ENCODE results near the gene DPYSL4. TPM values are rescaled to one million over a fixed set of nuclear protein-coding genes. Genes with fewer than 3 reads are reported as not detected.

DPYSL4 gene
- total RNA-seq, 1 donor from 2014 or later, result 6.1 TPM

DNA sequence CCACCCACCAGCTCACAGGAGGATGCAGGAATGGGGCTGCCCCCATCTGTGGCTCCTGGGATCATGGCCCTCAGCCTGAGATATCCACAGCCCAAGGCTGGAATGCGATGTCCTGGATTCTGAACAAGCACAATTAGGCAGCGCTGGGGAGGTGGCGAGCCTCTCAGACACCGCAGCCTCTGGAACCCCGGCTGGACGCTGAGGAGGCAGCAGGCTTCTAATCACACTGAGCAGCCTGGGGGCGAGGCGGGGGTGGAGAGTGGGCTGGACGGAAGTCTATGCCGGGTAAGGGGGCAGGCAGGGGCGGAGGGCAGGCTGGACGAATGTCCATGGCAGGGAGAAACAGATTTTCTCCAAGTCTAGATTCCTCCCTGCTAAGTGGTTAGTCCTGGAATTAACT is 56.4 kb downstream of the DPYSL4 start:
- DNase-seq, result no peak

- no peak for DNase-seq
These were observed 56.9 kb downstream of the DPYSL4 start for GRCh38 chr10:132243626-132244025.

DNA sequence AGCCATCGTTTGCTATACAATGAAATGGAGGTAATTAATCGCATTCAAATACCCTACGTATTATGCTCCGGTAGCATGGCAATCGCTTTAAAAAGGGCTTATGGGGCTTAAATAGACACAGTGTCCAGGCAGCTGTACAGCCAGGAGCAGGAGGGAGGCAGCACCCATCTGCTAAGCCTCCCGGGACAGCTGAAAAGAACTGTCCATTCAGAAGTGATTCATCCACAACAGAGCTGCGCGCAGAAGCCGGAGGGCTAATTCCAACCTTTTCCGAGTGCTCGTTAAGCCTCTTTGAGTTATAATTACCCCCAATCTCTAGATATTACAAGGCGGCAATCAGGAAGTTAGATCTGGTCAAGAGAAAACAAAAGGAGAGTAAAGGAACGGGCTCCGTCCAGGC is 58.3 kb downstream of the DPYSL4 start:
- no peak for DNase-seq

GRCh38 chr10:132246296-132246695 is 59.5 kb downstream of the DPYSL4 start:
- DNase-seq, result no peak

- DNase-seq, result no peak
These were observed 61.2 kb downstream of the DPYSL4 start for GRCh38 chr10:132247943-132248342.

- DNase-seq, result peak; percentile 46
These were observed 61.9 kb downstream of the DPYSL4 start for GRCh38 chr10:132248455-132249225.

DNA sequence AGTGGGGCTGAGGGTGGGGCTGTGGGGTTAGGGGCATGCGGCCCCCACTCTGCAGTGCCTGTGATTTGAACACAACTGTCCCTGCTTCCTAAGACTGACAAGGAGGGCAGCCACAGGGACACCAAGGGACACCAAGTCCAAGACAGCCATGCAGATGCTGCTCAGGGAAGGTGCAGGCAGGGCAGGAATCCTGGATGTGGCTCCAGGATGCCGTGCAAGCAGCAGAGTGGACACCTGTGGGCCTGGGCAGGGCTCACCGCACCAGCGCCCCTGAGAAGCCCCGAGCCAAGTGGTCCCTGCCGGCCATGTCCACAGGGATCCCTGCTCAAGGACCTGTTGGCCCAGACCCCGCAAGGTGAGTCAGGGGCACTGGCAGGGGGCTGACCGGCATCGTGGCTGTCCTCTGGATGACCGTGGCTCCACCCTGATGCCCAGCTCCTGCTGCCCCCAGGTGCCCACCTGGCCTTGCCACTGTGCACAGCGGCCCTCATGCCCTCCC is 62.5 kb downstream of the DPYSL4 start:
- DNase-seq, result no peak

GRCh38 chr10:132249824-132250375 is 63.2 kb downstream of the DPYSL4 start:
- DNase-seq, result no peak

GRCh38 chr10:132250481-132251475 is 64.0 kb downstream of the DPYSL4 start:
- DNase-seq, result no peak

DNA sequence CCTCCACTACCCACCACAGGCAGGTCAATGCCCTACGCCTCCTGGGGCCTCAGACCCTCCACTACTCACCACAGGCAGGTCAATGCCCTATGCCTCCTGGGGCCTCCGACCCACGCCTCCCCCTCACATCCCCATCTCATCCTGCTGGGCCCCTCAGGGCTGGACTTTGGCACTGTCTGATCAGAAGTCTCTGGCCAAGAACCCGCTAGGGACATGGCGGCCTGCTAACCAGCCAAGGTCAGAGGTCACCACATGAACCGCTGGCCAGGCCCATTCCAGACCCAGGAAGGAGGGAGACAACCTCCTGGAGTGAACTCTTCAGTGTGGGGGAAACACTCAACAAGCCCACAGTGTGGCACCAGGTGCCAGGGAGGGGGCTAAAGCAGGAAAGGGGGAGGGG is 65.2 kb downstream of the DPYSL4 start:
- no peak for DNase-seq

- no peak for DNase-seq
These were observed 65.7 kb downstream of the DPYSL4 start for GRCh38 chr10:132252412-132252811.

DNA sequence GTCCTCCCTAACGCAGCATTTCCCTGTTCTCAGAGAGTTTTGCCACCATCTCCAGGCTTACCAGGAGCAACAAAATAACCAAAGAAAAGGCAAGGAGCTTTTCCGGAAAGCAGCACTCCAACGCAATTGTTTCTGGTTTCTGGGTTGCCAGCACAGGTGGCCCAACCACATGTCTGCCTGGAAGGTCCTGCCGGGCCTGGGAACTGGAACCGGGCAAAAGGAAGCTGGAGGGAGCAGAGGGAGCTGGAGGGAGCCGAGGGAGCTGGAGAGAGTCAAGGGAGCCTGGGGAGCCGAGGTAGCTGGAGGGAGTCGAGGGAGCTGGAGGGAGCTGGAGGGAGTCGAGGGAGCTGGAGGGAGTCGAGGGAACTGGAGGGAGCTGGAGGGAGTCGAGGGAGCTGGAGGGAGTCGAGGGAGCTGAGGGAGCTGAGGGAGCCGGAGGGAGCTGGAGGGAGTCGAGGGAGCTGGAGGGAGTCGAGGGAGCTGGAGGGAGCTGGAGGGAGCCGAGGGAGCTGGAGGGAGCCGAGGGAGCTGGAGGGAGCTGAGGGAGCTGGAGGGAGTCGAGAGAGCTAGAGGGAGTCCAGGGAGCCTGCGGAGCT is 66.4 kb downstream of the DPYSL4 start:
- DNase-seq, result no peak

- DNase-seq, result no peak
These were observed 68.1 kb downstream of the DPYSL4 start for GRCh38 chr10:132254841-132255240.

Other genes starting within 250 kb of the DPYSL4 start
- gene BNIP3, start 205.0 kb upstream of the DPYSL4 start, total RNA-seq, result 92.8 and 95.6 TPM in 2 replicates
- 0.05 TPM in 1 of 2 replicates, not detected in the other for gene JAKMIP3, start 121.0 kb upstream of the DPYSL4 start, total RNA-seq
- 6.1 and 8.8 TPM in 2 replicates for gene STK32C, start 121.0 kb downstream of the DPYSL4 start, total RNA-seq
- 6.0 and 10.9 TPM in 2 replicates for gene LRRC27, start 145.2 kb downstream of the DPYSL4 start, total RNA-seq
- gene PWWP2B, start 210.3 kb downstream of the DPYSL4 start, total RNA-seq, result 15.1 and 16.3 TPM in 2 replicates